Upper lobe of right lung (tissue), 1 donor: Measurements from ENCODE around the gene CARS2. TPM values are rescaled to one million over a fixed set of nuclear protein-coding genes. Genes with fewer than 3 reads are reported as not detected.
"Not testable (repeated sequence)": the region's sequence is repeated elsewhere in the genome, so short reads cannot be mapped to it uniquely, and the experiment has no call there.

ENCODE experiments used
- ATAC-seq: fragments of 200-7000 bp; cut with Tn5 transposase; one replicate; pipeline ENCODE4 v1.9.1; 2020; ENCODE audit warnings: mild to moderate bottlenecking, moderate library complexity
- DNase-seq: peaks from one replicate; pipeline ENCODE4 v3.0.0-alpha.2; 2020
- H3K27ac ChIP-seq: fragments of 200-600 bp; one replicate; pipeline ENCODE4 v1.8.0; 2022
- H3K27me3 ChIP-seq: fragments of 200-600 bp; one replicate; pipeline ENCODE4 v1.8.0; 2022; ENCODE audit warnings: mild to moderate bottlenecking
- H3K36me3 ChIP-seq: fragments of 200-600 bp; one replicate; pipeline ENCODE4 v1.8.0; 2022
- H3K4me1 ChIP-seq: fragments of 200-600 bp; one replicate; pipeline ENCODE4 v1.8.0; 2022
- H3K4me3 ChIP-seq: fragments of 200-600 bp; one replicate; pipeline ENCODE4 v1.8.0; 2022; ENCODE audit warnings: mild to moderate bottlenecking
- H3K9me3 ChIP-seq: fragments of 200-600 bp; one replicate; pipeline ENCODE4 v1.8.0; 2022
- CTCF ChIP-seq: fragments of 200-600 bp; IDR thresholded peaks from one replicate; pipeline ENCODE4 v1.8.0; 2022; ENCODE audit warnings: antibody characterized with exemption
- intact Hi-C: fragments of 100-400 bp; cut with DNase I; formaldehyde crosslinking; loops from one replicate; pipeline ENCODE4 v1.11.0; 2022
- total RNA-seq: library from RNA; stranded (reverse); fragmentation: NEBNext Ultra II Directional; extraction: Animal tissue kit (Norgen Biotek cat#: 25700); gene quantifications from one replicate; pipeline ENCODE4 v1.2.1, GENCODE V29; 2021
- donor health status: DM: no; HTN: yes; CAD: no; lungs with severe emphysema.

The CARS2 gene
- total RNA-seq, 1 donor from 2014 or later = 69.5 TPM

- DNase-seq (no peak), ATAC-seq (no peak)
- no peak overlapping the region for H3K27ac ChIP-seq
- no peaks in the 10 kb centered on the region for H3K27me3 ChIP-seq
- TF ChIP-seq CTCF = no peak
- H3K4me1 ChIP-seq = no peaks in the 10 kb centered on the region
- no peaks in the 10 kb centered on the region for H3K9me3 ChIP-seq
- intact Hi-C loops = no loop called here
- no peak overlapping the region for H3K4me3 ChIP-seq
- H3K36me3 ChIP-seq = peaks cover 54% of the 10 kb centered on the region
These were observed 28.0 kb downstream of the CARS2 start for GRCh38 chr13:110677731-110678545.

GRCh38 chr13:110676595-110677587 lies 29.0 kb downstream of the CARS2 start:
- Histone ChIP-seq H3K27ac (no peak overlapping the region), H3K27me3 (no peaks in the 10 kb centered on the region), H3K36me3 (peaks cover 44% of the 10 kb centered on the region), H3K4me3 (no peak overlapping the region), H3K9me3 (no peaks in the 10 kb centered on the region), H3K4me1 (no peaks in the 10 kb centered on the region)
- ATAC-seq = peak; percentile 77
- TF ChIP-seq CTCF = no peak
- no peak for DNase-seq
- intact Hi-C loops = no loop called here

GRCh38 chr13:110669814-110670213 lies 36.1 kb downstream of the CARS2 start:
- H3K27ac ChIP-seq, H3K27me3 ChIP-seq, H3K4me3 ChIP-seq, H3K4me1 ChIP-seq, ATAC-seq, H3K9me3 ChIP-seq, intact Hi-C loops, DNase-seq: not testable (repeated sequence)
- H3K36me3 ChIP-seq = peaks cover 40% of the 10 kb centered on the region

GRCh38 chr13:110669036-110669435 lies 36.9 kb downstream of the CARS2 start:
- Histone ChIP-seq H3K27me3 (no peaks in the 10 kb centered on the region), H3K27ac (no peak overlapping the region), H3K4me3 (no peak overlapping the region), H3K9me3 (no peaks in the 10 kb centered on the region), H3K4me1 (no peaks in the 10 kb centered on the region), H3K36me3 (peaks cover 46% of the 10 kb centered on the region)
- DNase-seq (no peak), ATAC-seq (no peak)
- intact Hi-C loops = no loop called here
- TF ChIP-seq CTCF = no peak

GRCh38 chr13:110666255-110666533 lies 39.7 kb downstream of the CARS2 start:
- DNase-seq (no peak), ATAC-seq (no peak)
- TF ChIP-seq CTCF = no peak
- Histone ChIP-seq H3K27ac (peak overlapping the region; percentile 13), H3K36me3 (peaks cover 71% of the 10 kb centered on the region), H3K9me3 (no peaks in the 10 kb centered on the region), H3K27me3 (no peaks in the 10 kb centered on the region), H3K4me1 (no peaks in the 10 kb centered on the region), H3K4me3 (no peak overlapping the region)
- intact Hi-C loops = no loop called here
